Uterus (tissue), 2 donors: ENCODE data around the gene FAF1.

Experiments used
- POLR2A ChIP-seq, 2 donors: fragments of 450-650 bp; IDR thresholded peaks; one replicate each; pipeline ENCODE4 v1.6.1; 2016; ENCODE audit warnings: antibody characterized with exemption in 2 of 2, mild to moderate bottlenecking in 1 of 2, moderate library complexity in 1 of 2
- TF ChIP-seq, protein P1 (sequence below), 4 experiments: fragments of 200-600 bp in 2 of 4; fragments of 450-650 bp in 2 of 4; sonication (generic) in 2 of 4; IDR thresholded peaks; one replicate each; pipeline ENCODE4 v1.5.1; 2016 to 2019; ENCODE audit warnings: antibody characterized with exemption in 4 of 4, mild to moderate bottlenecking in 2 of 4, moderate library complexity in 1 of 4

DNA sequence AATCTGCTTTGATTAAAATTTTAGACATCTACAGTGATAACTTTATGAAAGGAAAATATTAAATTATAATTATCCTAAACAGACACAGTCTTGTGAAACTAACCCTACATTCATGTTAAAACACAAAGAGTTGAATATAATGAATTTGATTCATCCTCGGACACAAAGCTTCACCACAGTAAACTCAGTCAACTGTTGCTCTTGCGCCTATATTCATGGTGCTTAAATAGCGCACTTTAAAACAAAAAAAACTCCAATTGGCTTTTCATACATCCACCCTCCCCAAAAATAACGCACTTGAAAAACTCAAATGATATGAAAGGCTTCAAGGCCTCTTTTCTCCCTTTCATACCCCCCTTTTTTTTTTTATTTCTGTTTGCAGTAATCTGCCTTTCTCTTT, 260.3 kb downstream of the FAF1 start:
- TF ChIP-seq, protein P1, sequence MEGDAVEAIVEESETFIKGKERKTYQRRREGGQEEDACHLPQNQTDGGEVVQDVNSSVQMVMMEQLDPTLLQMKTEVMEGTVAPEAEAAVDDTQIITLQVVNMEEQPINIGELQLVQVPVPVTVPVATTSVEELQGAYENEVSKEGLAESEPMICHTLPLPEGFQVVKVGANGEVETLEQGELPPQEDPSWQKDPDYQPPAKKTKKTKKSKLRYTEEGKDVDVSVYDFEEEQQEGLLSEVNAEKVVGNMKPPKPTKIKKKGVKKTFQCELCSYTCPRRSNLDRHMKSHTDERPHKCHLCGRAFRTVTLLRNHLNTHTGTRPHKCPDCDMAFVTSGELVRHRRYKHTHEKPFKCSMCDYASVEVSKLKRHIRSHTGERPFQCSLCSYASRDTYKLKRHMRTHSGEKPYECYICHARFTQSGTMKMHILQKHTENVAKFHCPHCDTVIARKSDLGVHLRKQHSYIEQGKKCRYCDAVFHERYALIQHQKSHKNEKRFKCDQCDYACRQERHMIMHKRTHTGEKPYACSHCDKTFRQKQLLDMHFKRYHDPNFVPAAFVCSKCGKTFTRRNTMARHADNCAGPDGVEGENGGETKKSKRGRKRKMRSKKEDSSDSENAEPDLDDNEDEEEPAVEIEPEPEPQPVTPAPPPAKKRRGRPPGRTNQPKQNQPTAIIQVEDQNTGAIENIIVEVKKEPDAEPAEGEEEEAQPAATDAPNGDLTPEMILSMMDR (IDR thresholded peaks at IDR 0.05), result no peak
- no peak for TF ChIP-seq POLR2A (IDR thresholded peaks at IDR 0.05)
